GM12874 (cell line): Measurements from ENCODE around the gene KCNAB2.

Experiments used
- CTCF ChIP-seq: IDR thresholded peaks from 2 replicates; pipeline ENCODE4 v1.5.1; 2011; ENCODE audit warnings: low read depth, mild to moderate bottlenecking, control low read depth, low read length, moderate library complexity; ENCODE audit not compliant: insufficient read depth

The KCNAB2 gene

GRCh38 chr1:6111991-6112689 lies 66.5 kb downstream of the KCNAB2 start:
- no peak for TF ChIP-seq CTCF

- TF ChIP-seq CTCF, result no peak
These were observed 67.0 kb downstream of the KCNAB2 start for GRCh38 chr1:6112690-6113005.

- TF ChIP-seq CTCF, result no peak
These were observed 67.4 kb downstream of the KCNAB2 start for GRCh38 chr1:6113116-6113515.

GRCh38 chr1:6113745-6114144 lies 68.1 kb downstream of the KCNAB2 start:
- no peak for TF ChIP-seq CTCF

GRCh38 chr1:6116137-6116536 lies 70.4 kb downstream of the KCNAB2 start:
- TF ChIP-seq CTCF, result no peak

- TF ChIP-seq CTCF, result no peak
These were observed 71.4 kb downstream of the KCNAB2 start for GRCh38 chr1:6117064-6117463.

- TF ChIP-seq CTCF, result no peak
These were observed 71.9 kb downstream of the KCNAB2 start for GRCh38 chr1:6117624-6118023.
